Stimulated activated memory B cell treated with anti-CD40 and anti-IgM and Interleukin-4, amounts not matched to agents 10 μg/mL and 1 μg/mL and 100 μg/mL, for 72 hours (primary cell): Measurements from ENCODE around the gene RASGRP2.

Experiments used
- ATAC-seq: fragments of 150-1000 bp; cut with Tn5 transposase; 2 replicates; pipeline ENCODE4 v1.10.0; 2021
- H3K27ac Mint-ChIP-seq: one replicate; pipeline ENCODE4 v1.8.0; 2022; ENCODE audit warnings: mild to moderate bottlenecking, mixed read lengths
- H3K27me3 Mint-ChIP-seq: one replicate; pipeline ENCODE4 v1.8.0; 2022; ENCODE audit warnings: mixed read lengths
- H3K36me3 Mint-ChIP-seq: one replicate; pipeline ENCODE4 v1.8.0; 2022; ENCODE audit warnings: mixed read lengths
- H3K4me1 Mint-ChIP-seq: one replicate; pipeline ENCODE4 v1.8.0; 2022; ENCODE audit warnings: mixed read lengths
- H3K4me3 Mint-ChIP-seq: one replicate; pipeline ENCODE4 v1.8.0; 2022; ENCODE audit warnings: mild to moderate bottlenecking, moderate library complexity, mixed read lengths
- H3K9me3 Mint-ChIP-seq: one replicate; pipeline ENCODE4 v1.8.0; 2022; ENCODE audit warnings: mixed read lengths

RASGRP2 gene

GRCh38 chr11:64764040-64764611 is 20.2 kb upstream of the RASGRP2 start:
- peak overlapping the region; percentile 85 for H3K27ac Mint-ChIP-seq
- no peaks in the 10 kb centered on the region for H3K9me3 Mint-ChIP-seq
- H3K4me3 Mint-ChIP-seq, result peak overlapping the region; percentile 49
- peaks cover 100% of the 10 kb centered on the region for H3K4me1 Mint-ChIP-seq
- peaks cover 64% of the 10 kb centered on the region for H3K36me3 Mint-ChIP-seq
- ATAC-seq, result peak; percentile 71
- no peaks in the 10 kb centered on the region for H3K27me3 Mint-ChIP-seq

- H3K36me3 Mint-ChIP-seq, result peaks cover 58% of the 10 kb centered on the region
- peaks cover 94% of the 10 kb centered on the region for H3K4me1 Mint-ChIP-seq
- H3K4me3 Mint-ChIP-seq, result peak overlapping the region; percentile 49
- H3K27ac Mint-ChIP-seq, result peak overlapping the region; percentile 85
- no peaks in the 10 kb centered on the region for H3K9me3 Mint-ChIP-seq
- H3K27me3 Mint-ChIP-seq, result no peaks in the 10 kb centered on the region
- ATAC-seq, result peak; percentile 2
These were observed 19.6 kb upstream of the RASGRP2 start for GRCh38 chr11:64763526-64764039.

- Mint-ChIP-seq H3K27ac (peak overlapping the region; percentile 85), H3K27me3 (no peaks in the 10 kb centered on the region), H3K4me1 (peaks cover 87% of the 10 kb centered on the region), H3K4me3 (peak overlapping the region; percentile 70), H3K36me3 (peaks cover 52% of the 10 kb centered on the region), H3K9me3 (no peaks in the 10 kb centered on the region)
- ATAC-seq, result peak; percentile 53
These were observed 19.0 kb upstream of the RASGRP2 start for GRCh38 chr11:64762674-64763525.

- ATAC-seq, result no peak
- H3K27ac Mint-ChIP-seq, result peak overlapping the region; percentile 85
- peaks cover 45% of the 10 kb centered on the region for H3K36me3 Mint-ChIP-seq
- peaks cover 81% of the 10 kb centered on the region for H3K4me1 Mint-ChIP-seq
- H3K4me3 Mint-ChIP-seq, result peak overlapping the region; percentile 70
- no peaks in the 10 kb centered on the region for H3K9me3 Mint-ChIP-seq
- H3K27me3 Mint-ChIP-seq, result no peaks in the 10 kb centered on the region
These were observed 18.3 kb upstream of the RASGRP2 start for GRCh38 chr11:64762277-64762673.

- Mint-ChIP-seq H3K4me1 (peaks cover 67% of the 10 kb centered on the region), H3K27me3 (no peaks in the 10 kb centered on the region), H3K27ac (peak overlapping the region; percentile 85), H3K9me3 (no peaks in the 10 kb centered on the region), H3K4me3 (no peak overlapping the region), H3K36me3 (peaks cover 34% of the 10 kb centered on the region)
- no peak for ATAC-seq
These were observed 16.9 kb upstream of the RASGRP2 start for GRCh38 chr11:64760759-64761420.

GRCh38 chr11:64759722-64760719 is 16.1 kb upstream of the RASGRP2 start, which contains the start of gene PYGM:
Gene PYGM (minus strand): TSS chr11:64759974. CDS start chr11:64759898, 76 bp downstream.
- H3K4me1 Mint-ChIP-seq, result peaks cover 59% of the 10 kb centered on the region
- no peaks in the 10 kb centered on the region for H3K9me3 Mint-ChIP-seq
- no peaks in the 10 kb centered on the region for H3K27me3 Mint-ChIP-seq
- H3K4me3 Mint-ChIP-seq, result no peak within 1 kb of the TSS
- no peak for ATAC-seq
- peaks cover 25% of the 10 kb centered on the region for H3K36me3 Mint-ChIP-seq
- peak within 1 kb of the TSS; percentile 85 for H3K27ac Mint-ChIP-seq

- Mint-ChIP-seq H3K4me3 (no peak overlapping the region), H3K36me3 (peaks cover 18% of the 10 kb centered on the region), H3K27ac (peak overlapping the region; percentile 85), H3K4me1 (peaks cover 52% of the 10 kb centered on the region), H3K27me3 (no peaks in the 10 kb centered on the region), H3K9me3 (no peaks in the 10 kb centered on the region)
- ATAC-seq, result no peak
These were observed 15.3 kb upstream of the RASGRP2 start for GRCh38 chr11:64759131-64759721.

GRCh38 chr11:64758330-64759079 is 14.6 kb upstream of the RASGRP2 start:
- Mint-ChIP-seq H3K27ac (peak overlapping the region; percentile 85), H3K4me1 (peaks cover 49% of the 10 kb centered on the region), H3K4me3 (no peak overlapping the region), H3K36me3 (peaks cover 22% of the 10 kb centered on the region), H3K27me3 (no peaks in the 10 kb centered on the region), H3K9me3 (no peaks in the 10 kb centered on the region)
- no peak for ATAC-seq

- Mint-ChIP-seq H3K27ac (peak overlapping the region; percentile 85), H3K36me3 (peaks cover 23% of the 10 kb centered on the region), H3K4me1 (peaks cover 45% of the 10 kb centered on the region), H3K27me3 (no peaks in the 10 kb centered on the region), H3K4me3 (no peak overlapping the region), H3K9me3 (no peaks in the 10 kb centered on the region)
- ATAC-seq, result no peak
These were observed 13.8 kb upstream of the RASGRP2 start for GRCh38 chr11:64757549-64758329.

GRCh38 chr11:64755681-64756361 is 11.9 kb upstream of the RASGRP2 start:
- no peaks in the 10 kb centered on the region for H3K9me3 Mint-ChIP-seq

GRCh38 chr11:64754919-64755662 is 11.1 kb upstream of the RASGRP2 start:
- Mint-ChIP-seq H3K4me1 (peaks cover 33% of the 10 kb centered on the region), H3K4me3 (no peak overlapping the region), H3K27ac (no peak overlapping the region), H3K36me3 (peaks cover 35% of the 10 kb centered on the region), H3K9me3 (no peaks in the 10 kb centered on the region), H3K27me3 (no peaks in the 10 kb centered on the region)
- no peak for ATAC-seq

More at GRCh38 chr11:64755681-64756361, 11.9 kb upstream of the RASGRP2 start:
- Mint-ChIP-seq H3K4me1 (peaks cover 33% of the 10 kb centered on the region), H3K27me3 (no peaks in the 10 kb centered on the region), H3K27ac (no peak overlapping the region), H3K4me3 (no peak overlapping the region), H3K36me3 (peaks cover 28% of the 10 kb centered on the region)
- ATAC-seq, result no peak
